CD14-positive monocyte (primary cell): ENCODE data around the gene CSF1R. TPM values are rescaled to one million over a fixed set of nuclear protein-coding genes. Genes with fewer than 3 reads are reported as not detected.

ENCODE experiments used
- DNase-seq, 3 donors: peaks; one replicate each; pipeline ENCODE4 v3.0.0-alpha.2; 2011 to 2022
- H2AFZ ChIP-seq: 2 replicates; pipeline ENCODE4 v1.6.0; 2012; ENCODE audit warnings: mild to moderate bottlenecking, low read depth, low read length, inconsistent platforms; ENCODE audit not compliant: insufficient read depth, poor library complexity, severe bottlenecking
- H3K27ac ChIP-seq, 2 donors: 1 replicate in 1 of 2; 2 replicates in 1 of 2; pipeline ENCODE4 v1.5.1; 2012 to 2013; ENCODE audit warnings: low read length in 2 of 2, control low read depth in 1 of 2, inconsistent platforms in 1 of 2, low read depth in 1 of 2, mild to moderate bottlenecking in 1 of 2
- H3K27me3 ChIP-seq, 2 donors: one replicate each; pipeline versions ENCODE4 v1.6.0 to v1.6.1; 2011 to 2013; ENCODE audit warnings: low read length in 2 of 2; ENCODE audit not compliant: control insufficient read depth in 2 of 2, insufficient read depth in 2 of 2
- H3K36me3 ChIP-seq, 2 donors: replicated peaks in 1 of 2; 1 replicate in 1 of 2; 2 replicates in 1 of 2; pipeline versions ENCODE4 v1.5.1 to v1.6.1; 2012 to 2013; ENCODE audit warnings: low read length in 2 of 2, control low read depth in 1 of 2, inconsistent platforms in 1 of 2, mild to moderate bottlenecking in 1 of 2; ENCODE audit not compliant: insufficient read depth in 2 of 2, control insufficient read depth in 1 of 2
- H3K4me1 ChIP-seq, 2 donors: 1 replicate in 1 of 2; 2 replicates in 1 of 2; pipeline versions ENCODE4 v1.5.1 to v1.6.1; 2012 to 2013; ENCODE audit warnings: low read length in 2 of 2, control low read depth in 1 of 2, inconsistent platforms in 1 of 2, mild to moderate bottlenecking in 1 of 2, moderate library complexity in 1 of 2; ENCODE audit not compliant: insufficient read depth in 2 of 2, control insufficient read depth in 1 of 2
- H3K4me2 ChIP-seq: replicated peaks from 2 replicates; pipeline ENCODE3; 2012; ENCODE audit warnings: low read length, moderate library complexity, mild to moderate bottlenecking; ENCODE audit not compliant: poor library complexity, severe bottlenecking; ENCODE audit errors: extremely low read depth
- H3K4me3 ChIP-seq, 3 experiments: fragments of 200-600 bp in 1 of 3; sonication (generic) in 1 of 3; replicated peaks in 1 of 3; 1 replicate in 2 of 3; 2 replicates in 1 of 3; pipeline ENCODE4 v1.5.1; 2011 to 2013; ENCODE audit warnings: low read length in 3 of 3, mild to moderate bottlenecking in 3 of 3, control low read depth in 2 of 3, low read depth in 2 of 3, inconsistent platforms in 1 of 3, moderate library complexity in 1 of 3
- H3K79me2 ChIP-seq: 2 replicates; pipeline ENCODE4 v1.6.0; 2012; ENCODE audit warnings: mild to moderate bottlenecking, control low read depth, inconsistent platforms, low read length, moderate library complexity; ENCODE audit not compliant: insufficient read depth
- H3K9ac ChIP-seq: 2 replicates; pipeline ENCODE4 v1.6.0; 2017; ENCODE audit warnings: low read length, mild to moderate bottlenecking; ENCODE audit not compliant: insufficient read depth, poor library complexity, severe bottlenecking
- H3K9me3 ChIP-seq, 2 donors: replicated peaks in 1 of 2; 1 replicate in 1 of 2; 2 replicates in 1 of 2; pipeline versions ENCODE4 v1.5.1 to v1.6.1; 2012 to 2013; ENCODE audit warnings: low read length in 2 of 2, control low read depth in 1 of 2; ENCODE audit not compliant: control insufficient read depth in 1 of 2, insufficient read depth in 1 of 2
- H4K20me1 ChIP-seq: 2 replicates; pipeline ENCODE4 v1.6.0; 2012; ENCODE audit warnings: mild to moderate bottlenecking, low read length, control low read depth, moderate library complexity; ENCODE audit not compliant: insufficient read depth
- H3K27ac Mint-ChIP-seq, 7 donors: one replicate each; pipeline ENCODE4 v1.8.0; 2020; ENCODE audit warnings: mild to moderate bottlenecking in 7 of 7, mixed read lengths in 7 of 7, moderate library complexity in 6 of 7, inconsistent platforms in 2 of 7
- H3K27me3 Mint-ChIP-seq, 3 donors: one replicate each; pipeline ENCODE4 v1.8.0; 2021 to 2022; ENCODE audit warnings: low read depth in 3 of 3, mild to moderate bottlenecking in 3 of 3, mixed read lengths in 3 of 3, moderate library complexity in 3 of 3, inconsistent platforms in 1 of 3
- H3K36me3 Mint-ChIP-seq, 2 donors: one replicate each; pipeline ENCODE4 v1.8.0; 2020; ENCODE audit warnings: mixed read lengths in 2 of 2, inconsistent platforms in 1 of 2, mild to moderate bottlenecking in 1 of 2
- H3K4me1 Mint-ChIP-seq: one replicate; pipeline ENCODE4 v1.8.0; 2020; ENCODE audit warnings: mild to moderate bottlenecking, mixed read lengths
- H3K4me3 Mint-ChIP-seq, 2 donors: one replicate each; pipeline ENCODE4 v1.8.0; 2020; ENCODE audit warnings: mild to moderate bottlenecking in 2 of 2, mixed read lengths in 2 of 2, moderate library complexity in 1 of 2
- H3K9me3 Mint-ChIP-seq, 7 donors: one replicate each; pipeline ENCODE4 v1.8.0; 2020 to 2022; ENCODE audit warnings: mixed read lengths in 7 of 7, mild to moderate bottlenecking in 6 of 7, moderate library complexity in 6 of 7, inconsistent platforms in 2 of 7
- WGBS: methylation state at CpG from one replicate; pipeline ENCODE4 v1.1.5; 2013; ENCODE audit warnings: missing lambda C conversion rate; ENCODE audit not compliant: insufficient coverage; 5-methylcytosine and 5-hydroxymethylcytosine counted together
- intact Hi-C, 2 donors: fragments of 100-400 bp; cut with micrococcal nuclease; formaldehyde crosslinking; loops; one replicate each; pipeline versions ENCODE4 v1.15.0 to v1.15.1; 2023
- polyA plus RNA-seq, 3 donors: library from polyadenylated mRNA; depleted of rRNA in 1 of 3; unstranded in 2 of 3; stranded (reverse) in 1 of 3; fragments of 300-500 nt in 2 of 3; fragments of >200 nt in 1 of 3; fragmentation: Illumina TruSeq in 2 of 3; gene quantifications; 1 replicate in 2 of 3; 2 replicates in 1 of 3; pipeline ENCODE4 v1.2.3, GENCODE V29; 2012 to 2021
- TF ChIP-seq, protein P1 (sequence below): fragments of 200-600 bp; IDR thresholded peaks from one replicate; pipeline ENCODE4 v1.8.0; 2022; ENCODE audit warnings: antibody characterized with exemption, mild to moderate bottlenecking

The CSF1R gene
- polyA plus RNA-seq, 3 donors, result 180 to 332 (median 242) TPM

DNA sequence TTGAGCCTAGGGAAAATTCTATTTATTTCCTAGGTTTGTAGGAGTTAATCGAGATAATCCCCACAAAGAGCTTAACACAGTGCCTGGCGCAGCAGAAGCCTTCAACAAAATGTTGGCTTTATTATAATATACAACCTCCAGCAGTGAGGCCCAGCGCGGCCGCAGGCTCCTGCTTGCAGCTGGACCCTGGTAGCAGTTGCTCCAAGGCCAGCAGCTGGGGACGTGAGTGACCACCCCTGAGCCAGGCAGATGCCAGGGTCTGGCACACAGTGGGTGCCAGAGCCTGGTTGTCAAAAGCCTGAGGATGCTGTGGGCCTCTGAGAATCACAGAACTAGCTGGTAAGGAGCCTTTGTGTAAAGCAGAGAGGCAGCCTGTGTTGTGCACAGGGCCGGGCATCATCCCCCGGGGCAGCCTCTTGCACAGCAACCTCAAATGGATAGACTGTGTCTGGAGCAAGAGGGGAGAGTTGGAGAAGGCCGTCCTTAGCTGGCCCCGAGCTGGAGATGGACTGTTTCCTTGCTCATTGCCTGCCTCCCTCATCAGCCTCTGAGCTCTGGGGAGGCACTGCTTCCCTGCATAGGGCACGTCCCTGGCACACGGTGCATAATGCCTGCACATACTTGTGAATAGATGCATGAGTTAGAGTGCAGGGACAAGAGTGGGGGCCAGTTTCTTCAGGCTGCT is 17.3 kb downstream of the CSF1R start:
- 94% methylated on average over 8 of the region's 12 CpGs for WGBS
- Histone ChIP-seq H2AFZ (no peak overlapping the region), H3K9ac (no peak overlapping the region), H3K4me2 (no peak overlapping the region), H3K79me2 (peaks cover 65% of the 10 kb centered on the region), H4K20me1 (peaks cover 99% of the 10 kb centered on the region), H3K27ac (peak overlapping the region in 1 of 2 donors; percentile 80), H3K9me3 (no peaks in the 10 kb centered on the region), H3K4me1 (peaks cover 53 to 54% of the 10 kb centered on the region in 2 donors), H3K4me3 (no peak overlapping the region), H3K27me3 (no peaks in the 10 kb centered on the region), H3K36me3 (peaks cover 99% of the 10 kb centered on the region in 2 donors)
- Mint-ChIP-seq H3K4me3 (no peak overlapping the region), H3K9me3 (no peaks in the 10 kb centered on the region), H3K4me1 (peaks cover 53% of the 10 kb centered on the region), H3K27me3 (no peaks in the 10 kb centered on the region), H3K36me3 (peaks cover 30 to 62% of the 10 kb centered on the region in 2 donors), H3K27ac (peak overlapping the region in 4 of 7 donors; percentile 22 to 60 (median 30))
- DNase-seq, result no peak
- intact Hi-C loops, result loop anchor here in 1 of 2 donors (10.0 kb wide), 1 partner anchor 696 kb away; no protein-coding TSS in a partner anchor
- TF ChIP-seq, protein P1, sequence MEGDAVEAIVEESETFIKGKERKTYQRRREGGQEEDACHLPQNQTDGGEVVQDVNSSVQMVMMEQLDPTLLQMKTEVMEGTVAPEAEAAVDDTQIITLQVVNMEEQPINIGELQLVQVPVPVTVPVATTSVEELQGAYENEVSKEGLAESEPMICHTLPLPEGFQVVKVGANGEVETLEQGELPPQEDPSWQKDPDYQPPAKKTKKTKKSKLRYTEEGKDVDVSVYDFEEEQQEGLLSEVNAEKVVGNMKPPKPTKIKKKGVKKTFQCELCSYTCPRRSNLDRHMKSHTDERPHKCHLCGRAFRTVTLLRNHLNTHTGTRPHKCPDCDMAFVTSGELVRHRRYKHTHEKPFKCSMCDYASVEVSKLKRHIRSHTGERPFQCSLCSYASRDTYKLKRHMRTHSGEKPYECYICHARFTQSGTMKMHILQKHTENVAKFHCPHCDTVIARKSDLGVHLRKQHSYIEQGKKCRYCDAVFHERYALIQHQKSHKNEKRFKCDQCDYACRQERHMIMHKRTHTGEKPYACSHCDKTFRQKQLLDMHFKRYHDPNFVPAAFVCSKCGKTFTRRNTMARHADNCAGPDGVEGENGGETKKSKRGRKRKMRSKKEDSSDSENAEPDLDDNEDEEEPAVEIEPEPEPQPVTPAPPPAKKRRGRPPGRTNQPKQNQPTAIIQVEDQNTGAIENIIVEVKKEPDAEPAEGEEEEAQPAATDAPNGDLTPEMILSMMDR, result no peak

DNA sequence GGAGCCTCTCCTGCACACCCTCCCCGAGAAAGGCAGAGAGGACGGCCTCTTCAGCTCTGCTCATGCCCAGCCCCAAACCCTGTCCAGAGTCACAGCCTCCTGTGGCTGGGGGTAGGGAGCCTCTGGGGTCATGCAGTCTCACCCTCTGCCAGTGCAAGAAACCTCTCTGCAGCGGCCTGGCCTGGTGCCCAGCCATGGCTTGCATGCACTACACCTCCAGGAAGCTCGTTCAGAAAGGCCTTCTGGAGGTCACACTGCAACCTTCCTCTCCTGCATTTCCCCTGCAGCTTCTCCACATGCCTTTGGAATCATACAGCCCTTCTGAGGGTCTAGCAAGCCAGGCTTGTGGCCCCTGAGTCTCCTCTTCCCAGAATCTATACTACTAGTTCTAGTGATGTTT is 17.9 kb downstream of the CSF1R start:
- H3K36me3 Mint-ChIP-seq, result peaks cover 36 to 68% of the 10 kb centered on the region in 2 donors
- H4K20me1 ChIP-seq, result peaks cover 99% of the 10 kb centered on the region
- TF ChIP-seq, protein P1, result no peak
- WGBS, result 19% methylated on average over 2 of the region's 4 CpGs
- peak overlapping the region in 1 of 2 donors; percentile 35 for H3K4me3 Mint-ChIP-seq
- H3K4me1 ChIP-seq, result peaks cover 59 to 61% of the 10 kb centered on the region in 2 donors
- H3K79me2 ChIP-seq, result peaks cover 64% of the 10 kb centered on the region
- H3K9me3 ChIP-seq, result no peaks in the 10 kb centered on the region
- no peak overlapping the region for H2AFZ ChIP-seq
- no peaks in the 10 kb centered on the region for H3K9me3 Mint-ChIP-seq
- DNase-seq, result no peak
- no peak overlapping the region for H3K9ac ChIP-seq
- intact Hi-C loops, result loop anchor here in 1 of 2 donors (10.0 kb wide), 1 partner anchor 696 kb away; no protein-coding TSS in a partner anchor
- no peak overlapping the region for H3K4me3 ChIP-seq
- peak overlapping the region in 6 of 7 donors; percentile 22 to 94 (median 88) for H3K27ac Mint-ChIP-seq
- H3K27me3 Mint-ChIP-seq, result peaks cover 0 to under 1% (median 0%) of the 10 kb centered on the region in 3 donors
- H3K4me2 ChIP-seq, result no peak overlapping the region
- peaks cover 99% of the 10 kb centered on the region in 2 donors for H3K36me3 ChIP-seq
- H3K27me3 ChIP-seq, result no peaks in the 10 kb centered on the region
- peaks cover 60% of the 10 kb centered on the region for H3K4me1 Mint-ChIP-seq
- H3K27ac ChIP-seq, result peak overlapping the region in 1 of 2 donors; percentile 80
